IMR-90 (cell line): Measurements from ENCODE around the gene KDM4B. TPM values are rescaled to one million over a fixed set of nuclear protein-coding genes. Genes with fewer than 3 reads are reported as not detected.

Experiments used
- ATAC-seq: fragments of 200-7000 bp; cut with Tn5 transposase; 2 replicates; pipeline ENCODE4 v1.9.1; 2020; ENCODE audit warnings: low read depth, mild to moderate bottlenecking, moderate library complexity
- BruUV-seq: library from RNA; stranded (reverse); fragments of 400-500 nt; replicated peaks from 2 replicates; lab custom pipeline; 2021; lab: Mats Ljungman, UMichigan
- CTCF ChIA-PET: fragments of 300-600 bp; formaldehyde crosslinking; extraction: SDS; loops from one replicate; lab custom pipeline; 2021; ENCODE audit warnings: antibody characterized with exemption; lab: Yijun Ruan, JAX
- POLR2A ChIA-PET: fragments of 300-600 bp; sonication (Branson Sonifier 250); formaldehyde crosslinking; loops from one replicate; lab custom pipeline; 2022; ENCODE audit warnings: antibody characterized with exemption; ENCODE audit not compliant: unreplicated experiment; lab: Charles Lee
- DNase-seq: peaks from one replicate; pipeline ENCODE4 v3.0.0; 2013
- H2AFZ ChIP-seq: replicated peaks from 2 replicates; pipeline ENCODE3; 2013; ENCODE audit warnings: low read length, mild to moderate bottlenecking; ENCODE audit not compliant: poor library complexity
- H2AK5ac ChIP-seq: 2 replicates; pipeline ENCODE4 v1.6.1; 2013; ENCODE audit warnings: low read depth, low read length, inconsistent platforms
- H2AK9ac ChIP-seq: replicated peaks from 2 replicates; pipeline ENCODE3; 2013; ENCODE audit warnings: mild to moderate bottlenecking, low read depth, low read length, moderate library complexity; ENCODE audit not compliant: poor library complexity
- H2BK120ac ChIP-seq: 2 replicates; pipeline ENCODE4 v1.6.1; 2013; ENCODE audit warnings: low read depth, low read length, inconsistent platforms
- H2BK15ac ChIP-seq: 3 replicates; pipeline ENCODE4 v1.6.1; 2013; ENCODE audit warnings: low read depth, low read length, inconsistent platforms
- H2BK20ac ChIP-seq: 2 replicates; pipeline ENCODE4 v1.6.1; 2013; ENCODE audit warnings: low read depth, mild to moderate bottlenecking, inconsistent platforms, low read length, moderate library complexity
- H2BK5ac ChIP-seq: 2 replicates; pipeline ENCODE4 v1.6.1; 2013; ENCODE audit warnings: mild to moderate bottlenecking, low read depth, low read length, inconsistent platforms; ENCODE audit not compliant: poor library complexity, severe bottlenecking
- H3K14ac ChIP-seq: replicated peaks from 2 replicates; pipeline ENCODE4 v1.6.1; 2013; ENCODE audit warnings: low read depth, low read length, inconsistent platforms
- H3K18ac ChIP-seq: 2 replicates; pipeline ENCODE4 v1.6.1; 2013; ENCODE audit warnings: low read depth, low read length, control low read depth
- H3K23ac ChIP-seq: 2 replicates; pipeline ENCODE4 v1.6.1; 2013; ENCODE audit warnings: low read depth, low read length, inconsistent platforms
- H3K27ac ChIP-seq: 2 replicates; pipeline ENCODE4 v1.5.1; 2013; ENCODE audit warnings: mild to moderate bottlenecking, control low read depth, low read length; ENCODE audit not compliant: insufficient read depth
- H3K27me3 ChIP-seq: 2 replicates; pipeline ENCODE4 v1.6.1; 2013; ENCODE audit warnings: low read length; ENCODE audit not compliant: control insufficient read depth, insufficient read depth
- H3K36me3 ChIP-seq: 2 replicates; pipeline ENCODE4 v1.6.1; 2013; ENCODE audit warnings: low read length, mixed read lengths; ENCODE audit not compliant: control insufficient read depth, insufficient read depth
- H3K4ac ChIP-seq: 2 replicates; pipeline ENCODE4 v1.6.1; 2013; ENCODE audit warnings: low read depth, low read length, inconsistent platforms
- H3K4me1 ChIP-seq: 2 replicates; pipeline ENCODE4 v1.6.1; 2013; ENCODE audit warnings: low read length, mixed read lengths; ENCODE audit not compliant: control insufficient read depth, insufficient read depth
- H3K4me2 ChIP-seq: 2 replicates; pipeline ENCODE4 v1.6.1; 2013; ENCODE audit warnings: low read depth, mild to moderate bottlenecking, control low read depth, low read length, moderate library complexity
- H3K4me3 ChIP-seq: 2 replicates; pipeline ENCODE4 v1.5.1; 2013; ENCODE audit warnings: low read depth, mild to moderate bottlenecking, control low read depth, low read length, moderate library complexity; ENCODE audit not compliant: insufficient read depth
- H3K56ac ChIP-seq: 2 replicates; pipeline ENCODE4 v1.6.1; 2013; ENCODE audit warnings: low read length, inconsistent platforms; ENCODE audit not compliant: insufficient read depth; ENCODE audit errors: extremely low read depth
- H3K79me1 ChIP-seq, 2 experiments: 2 replicates each; pipeline ENCODE4 v1.6.1; 2013; ENCODE audit warnings: low read length in 2 of 2, inconsistent platforms in 1 of 2, low read depth in 1 of 2
- H3K9ac ChIP-seq: 2 replicates; pipeline ENCODE4 v1.6.1; 2013; ENCODE audit warnings: low read depth, low read length, control low read depth
- H3K9me1 ChIP-seq: 2 replicates; pipeline ENCODE4 v1.6.1; 2013; ENCODE audit warnings: low read length, inconsistent platforms; ENCODE audit not compliant: insufficient read depth
- H3K9me3 ChIP-seq: 2 replicates; pipeline ENCODE4 v1.6.1; 2013; ENCODE audit warnings: low read length; ENCODE audit not compliant: control insufficient read depth, insufficient read depth
- H4K20me1 ChIP-seq: 2 replicates; pipeline ENCODE4 v1.6.1; 2013; ENCODE audit warnings: low read length, inconsistent platforms; ENCODE audit not compliant: insufficient read depth
- H4K5ac ChIP-seq: 2 replicates; pipeline ENCODE4 v1.6.1; 2013; ENCODE audit warnings: mild to moderate bottlenecking, low read depth, low read length, control low read depth
- H4K8ac ChIP-seq, 2 experiments: 2 replicates each; pipeline ENCODE4 v1.6.1; 2013; ENCODE audit warnings: low read depth in 2 of 2, low read length in 2 of 2, control low read depth in 1 of 2, inconsistent platforms in 1 of 2
- H4K91ac ChIP-seq: 2 replicates; pipeline ENCODE4 v1.6.1; 2013; ENCODE audit warnings: low read depth, low read length, inconsistent platforms; ENCODE audit not compliant: insufficient read depth
- BHLHE40 ChIP-seq: fragments of 150-350 bp; IDR thresholded peaks from 2 replicates; pipeline ENCODE4 v1.6.1; 2016; ENCODE audit warnings: mild to moderate bottlenecking, low read depth, low read length
- CEBPB ChIP-seq: IDR thresholded peaks from 2 replicates; pipeline ENCODE4 v1.6.1; 2012; ENCODE audit warnings: low read depth, low read length, improper control_type of control experiment
- CHD1 ChIP-seq: IDR thresholded peaks from 2 replicates; pipeline ENCODE4 v1.6.1; 2012; ENCODE audit warnings: low read depth, low read length, improper control_type of control experiment
- ELK1 ChIP-seq: fragments of 150-350 bp; IDR thresholded peaks from 2 replicates; pipeline ENCODE4 v1.6.1; 2016; ENCODE audit warnings: low read depth, mild to moderate bottlenecking, low read length, moderate library complexity, borderline replicate concordance
- MXI1 ChIP-seq: IDR thresholded peaks from 2 replicates; pipeline ENCODE4 v1.6.1; 2012; ENCODE audit warnings: low read depth, mild to moderate bottlenecking, low read length, moderate library complexity, borderline replicate concordance
- NFE2L2 ChIP-seq: fragments of 150-350 bp; IDR thresholded peaks from 2 replicates; pipeline ENCODE4 v1.6.1; 2016; ENCODE audit warnings: low read depth, mild to moderate bottlenecking, low read length
- POLR2A ChIP-seq: IDR thresholded peaks from 2 replicates; pipeline ENCODE4 v1.6.1; 2012; ENCODE audit warnings: mild to moderate bottlenecking, low read depth, low read length
- RAD21 ChIP-seq: IDR thresholded peaks from 2 replicates; pipeline ENCODE4 v1.6.1; 2012; ENCODE audit warnings: low read length, improper control_type of control experiment
- RCOR1 ChIP-seq: IDR thresholded peaks from 2 replicates; pipeline ENCODE4 v1.6.1; 2012; ENCODE audit warnings: mild to moderate bottlenecking, low read length, improper control_type of control experiment; ENCODE audit not compliant: insufficient replicate concordance
- RFX5 ChIP-seq: IDR thresholded peaks from 2 replicates; pipeline ENCODE4 v1.8.0; 2012; ENCODE audit warnings: low read depth, mild to moderate bottlenecking, low read length, moderate library complexity
- SMC3 ChIP-seq: fragments of 150-350 bp; IDR thresholded peaks from 2 replicates; pipeline ENCODE4 v1.6.1; 2016; ENCODE audit warnings: low read depth, mild to moderate bottlenecking, antibody characterized with exemption, low read length, moderate library complexity
- WGBS, 2 experiments: methylation state at CpG; one replicate each; pipeline versions ENCODE4 v1.1.5 to v1.1.7; 2013; ENCODE audit warnings: missing lambda C conversion rate in 2 of 2; ENCODE audit not compliant: insufficient read length in 1 of 2; ENCODE audit errors: extremely low coverage in 2 of 2; 5-methylcytosine and 5-hydroxymethylcytosine counted together
- dilution Hi-C: fragments of 300-500 bp; cut with HindIII; formaldehyde crosslinking; loops from one replicate; pipeline ENCODE4 v1.14.3; 2018; ENCODE audit warnings: low sequenced_read_pairs; ENCODE audit not compliant: unreplicated experiment
- in situ Hi-C: fragments of 300-500 bp; cut with MboI; formaldehyde crosslinking; loops from 3 replicates; pipeline ENCODE4 v1.14.3; 2019; ENCODE audit warnings: low sequenced_read_pairs, inconsistent platforms, mixed read lengths
- intact Hi-C: fragments of 100-400 bp; cut with micrococcal nuclease; formaldehyde crosslinking; loops from 2 replicates; pipeline ENCODE4 v1.10.0; 2022
- polyA plus RNA-seq, 3 experiments: library from polyadenylated mRNA; depleted of rRNA; stranded (reverse); fragments of >200 nt; gene quantifications; 2 replicates each; pipeline ENCODE4 v1.2.3, GENCODE V29; 2012; ENCODE audit warnings: low replicate concordance in 1 of 3
- total RNA-seq: library from RNA; depleted of rRNA; stranded (reverse); fragments of >200 nt; gene quantifications from 2 replicates; pipeline ENCODE4 v1.2.3, GENCODE V29; 2012
- TF ChIP-seq, protein P1 (sequence below): conservative IDR thresholded peaks from 2 replicates; pipeline ENCODE4 v1.5.1; 2012; ENCODE audit warnings: mild to moderate bottlenecking, low read depth, low read length, improper control_type of control experiment

KDM4B gene
- total and polyA plus RNA-seq, 2 of the 4 experiments (the other 2 are of a cell fraction) = 5.0 to 17.9 TPM

DNA sequence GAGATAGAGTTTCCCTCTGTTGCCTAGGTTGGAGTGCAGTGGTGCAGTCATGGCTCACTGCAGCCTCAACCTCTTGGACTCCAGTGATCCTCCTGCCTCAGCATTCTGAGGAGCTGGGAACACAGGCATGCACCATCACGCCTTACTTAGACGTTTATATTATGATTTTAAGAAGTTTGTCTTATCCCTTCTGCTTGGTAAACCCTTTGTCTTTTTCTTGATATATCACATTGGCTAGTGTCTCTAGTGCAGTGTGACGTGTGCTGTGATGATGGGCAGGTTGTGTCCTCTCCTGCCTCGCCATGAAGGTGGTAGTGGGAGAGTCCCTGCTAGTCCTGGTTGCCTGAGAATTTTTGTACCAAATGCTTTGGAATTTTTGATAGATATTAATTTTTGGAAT lies 93.9 kb downstream of the KDM4B start:
- Histone ChIP-seq H2BK15ac (no peak overlapping the region), H3K79me1 (peaks cover 15 to 59% of the 10 kb centered on the region in 2 experiments), H3K9ac (no peak overlapping the region), H3K4me2 (no peak overlapping the region), H3K4ac (no peak overlapping the region), H3K27ac (no peak overlapping the region), H3K18ac (no peak overlapping the region), H2BK5ac (no peak overlapping the region), H4K20me1 (peaks cover 41% of the 10 kb centered on the region), H2AK5ac (no peak overlapping the region), H3K27me3 (no peaks in the 10 kb centered on the region), H3K56ac (no peak overlapping the region), H4K8ac (no peak overlapping the region), H2AK9ac (no peak overlapping the region), H3K9me1 (peaks cover 4% of the 10 kb centered on the region; the same call in 1 of the 2 replicates), H4K91ac (no peak overlapping the region), H3K14ac (no peak overlapping the region), H3K9me3 (peaks cover 10% of the 10 kb centered on the region), H4K5ac (no peak overlapping the region), H3K4me1 (no peaks in the 10 kb centered on the region), H2AFZ (no peak overlapping the region), H3K4me3 (no peak overlapping the region), H3K36me3 (peaks cover 54% of the 10 kb centered on the region), H2BK120ac (no peak overlapping the region), H2BK20ac (no peak overlapping the region), H3K23ac (no peak overlapping the region)
- dilution Hi-C loops = no loop called here
- ATAC-seq = no peak
- TF ChIP-seq RAD21 = no peak
- no peak for TF ChIP-seq RFX5
- no peak for TF ChIP-seq RCOR1
- TF ChIP-seq CEBPB = no peak
- no peak for TF ChIP-seq BHLHE40
- no peak for TF ChIP-seq MXI1
- TF ChIP-seq POLR2A = no peak
- TF ChIP-seq, protein P1, sequence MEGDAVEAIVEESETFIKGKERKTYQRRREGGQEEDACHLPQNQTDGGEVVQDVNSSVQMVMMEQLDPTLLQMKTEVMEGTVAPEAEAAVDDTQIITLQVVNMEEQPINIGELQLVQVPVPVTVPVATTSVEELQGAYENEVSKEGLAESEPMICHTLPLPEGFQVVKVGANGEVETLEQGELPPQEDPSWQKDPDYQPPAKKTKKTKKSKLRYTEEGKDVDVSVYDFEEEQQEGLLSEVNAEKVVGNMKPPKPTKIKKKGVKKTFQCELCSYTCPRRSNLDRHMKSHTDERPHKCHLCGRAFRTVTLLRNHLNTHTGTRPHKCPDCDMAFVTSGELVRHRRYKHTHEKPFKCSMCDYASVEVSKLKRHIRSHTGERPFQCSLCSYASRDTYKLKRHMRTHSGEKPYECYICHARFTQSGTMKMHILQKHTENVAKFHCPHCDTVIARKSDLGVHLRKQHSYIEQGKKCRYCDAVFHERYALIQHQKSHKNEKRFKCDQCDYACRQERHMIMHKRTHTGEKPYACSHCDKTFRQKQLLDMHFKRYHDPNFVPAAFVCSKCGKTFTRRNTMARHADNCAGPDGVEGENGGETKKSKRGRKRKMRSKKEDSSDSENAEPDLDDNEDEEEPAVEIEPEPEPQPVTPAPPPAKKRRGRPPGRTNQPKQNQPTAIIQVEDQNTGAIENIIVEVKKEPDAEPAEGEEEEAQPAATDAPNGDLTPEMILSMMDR = no peak
- TF ChIP-seq CHD1 = no peak
- no peak for TF ChIP-seq SMC3
- TF ChIP-seq NFE2L2 = no peak
- TF ChIP-seq ELK1 = no peak
- ChIA-PET POLR2A (no interaction called here), CTCF (no interaction called here)
- intact Hi-C loops = no loop called here
- DNase-seq = no peak
- no TSS peak for BruUV-seq
- 86% methylated on average over 2 of the region's 4 CpGs; no CpG with 5 or more reads in 1 of the 2 experiments for WGBS, 2 experiments
- in situ Hi-C loops = no loop called here
